NB4 (cell line): ENCODE results near the gene C17orf100.

Experiments
- POLR2A ChIP-seq: IDR thresholded peaks from 2 replicates; pipeline ENCODE4 v1.6.1; 2011; ENCODE audit warnings: mild to moderate bottlenecking; ENCODE audit not compliant: insufficient read length; ENCODE audit errors: extremely low read depth
- TF ChIP-seq, protein P1 (sequence below): IDR thresholded peaks from one replicate; pipeline ENCODE4 v1.5.1; 2012; ENCODE audit warnings: low read depth, low read length
- TF ChIP-seq, protein P2 (sequence below): IDR thresholded peaks from 2 replicates; pipeline ENCODE4 v1.6.1; 2011; ENCODE audit warnings: low read depth, low read length

DNA sequence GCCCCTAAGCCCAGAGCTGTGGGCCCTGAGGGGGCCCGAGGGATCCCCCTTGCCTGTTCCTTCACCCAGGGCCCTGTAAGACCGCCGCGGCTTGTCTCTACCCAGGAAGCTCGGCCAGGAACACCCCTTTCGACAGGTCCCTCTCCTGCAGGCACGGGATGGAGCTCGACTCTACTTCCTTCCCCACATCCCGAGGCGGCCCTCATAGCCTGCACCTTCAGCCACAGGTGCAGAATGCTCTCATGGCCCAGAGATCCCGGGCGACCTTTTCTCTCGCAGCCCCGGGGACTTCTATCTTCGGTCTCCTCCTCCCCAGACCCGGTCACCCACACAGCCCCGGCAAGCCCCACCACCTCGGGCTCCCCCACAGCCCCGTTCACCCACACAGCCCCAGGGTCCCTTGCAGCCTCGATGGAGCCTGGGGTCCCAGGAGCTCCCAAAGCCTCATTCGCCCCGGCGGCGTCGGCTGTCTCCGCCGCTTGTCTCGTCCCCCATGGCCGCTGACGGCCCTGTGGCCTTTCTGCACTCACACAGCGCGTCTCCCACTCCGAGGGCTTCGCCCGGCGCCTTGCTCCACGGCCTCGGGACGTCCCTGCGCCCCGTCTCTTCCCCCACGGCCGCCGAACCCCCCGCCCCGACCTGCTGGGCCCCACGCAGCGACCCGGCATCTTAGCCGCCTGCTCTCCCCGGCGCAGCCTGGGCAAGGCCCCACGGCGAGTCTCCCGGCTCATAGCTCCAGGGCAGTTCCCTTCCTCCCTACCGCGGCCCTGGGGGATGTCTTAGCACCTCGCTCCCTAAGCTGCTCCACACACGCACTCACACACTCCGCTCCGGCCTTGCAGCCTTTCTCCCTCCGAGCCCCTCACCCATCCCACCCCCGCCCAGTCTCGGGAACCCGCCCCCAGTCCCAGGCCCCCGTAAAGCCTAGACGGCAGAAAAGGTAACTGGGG lies 11.7 kb upstream of the C17orf100 start:
- TF ChIP-seq, protein P1, sequence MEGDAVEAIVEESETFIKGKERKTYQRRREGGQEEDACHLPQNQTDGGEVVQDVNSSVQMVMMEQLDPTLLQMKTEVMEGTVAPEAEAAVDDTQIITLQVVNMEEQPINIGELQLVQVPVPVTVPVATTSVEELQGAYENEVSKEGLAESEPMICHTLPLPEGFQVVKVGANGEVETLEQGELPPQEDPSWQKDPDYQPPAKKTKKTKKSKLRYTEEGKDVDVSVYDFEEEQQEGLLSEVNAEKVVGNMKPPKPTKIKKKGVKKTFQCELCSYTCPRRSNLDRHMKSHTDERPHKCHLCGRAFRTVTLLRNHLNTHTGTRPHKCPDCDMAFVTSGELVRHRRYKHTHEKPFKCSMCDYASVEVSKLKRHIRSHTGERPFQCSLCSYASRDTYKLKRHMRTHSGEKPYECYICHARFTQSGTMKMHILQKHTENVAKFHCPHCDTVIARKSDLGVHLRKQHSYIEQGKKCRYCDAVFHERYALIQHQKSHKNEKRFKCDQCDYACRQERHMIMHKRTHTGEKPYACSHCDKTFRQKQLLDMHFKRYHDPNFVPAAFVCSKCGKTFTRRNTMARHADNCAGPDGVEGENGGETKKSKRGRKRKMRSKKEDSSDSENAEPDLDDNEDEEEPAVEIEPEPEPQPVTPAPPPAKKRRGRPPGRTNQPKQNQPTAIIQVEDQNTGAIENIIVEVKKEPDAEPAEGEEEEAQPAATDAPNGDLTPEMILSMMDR, result no peak
- TF ChIP-seq, protein P2, sequence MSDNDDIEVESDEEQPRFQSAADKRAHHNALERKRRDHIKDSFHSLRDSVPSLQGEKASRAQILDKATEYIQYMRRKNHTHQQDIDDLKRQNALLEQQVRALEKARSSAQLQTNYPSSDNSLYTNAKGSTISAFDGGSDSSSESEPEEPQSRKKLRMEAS, result no peak
- TF ChIP-seq POLR2A, result no peak
